Hematopoietic multipotent progenitor cell (in vitro differentiated cells): ENCODE data around the gene SKIDA1. TPM values are rescaled to one million over a fixed set of nuclear protein-coding genes. Genes with fewer than 3 reads are reported as not detected.

Source experiments
- DNase-seq, 3 donors: peaks; one replicate each; pipeline ENCODE4 v3.0.0-alpha.2; 2011 to 2015; ENCODE audit warnings: low read depth in 2 of 3, low spot score in 2 of 3
- total RNA-seq: library from RNA; depleted of rRNA; stranded (reverse); fragments of >200 nt; gene quantifications from one replicate; pipeline ENCODE4 v1.2.3, GENCODE V29; 2012

SKIDA1 gene
- total RNA-seq, 1 donor, result 1.1 TPM

DNA sequence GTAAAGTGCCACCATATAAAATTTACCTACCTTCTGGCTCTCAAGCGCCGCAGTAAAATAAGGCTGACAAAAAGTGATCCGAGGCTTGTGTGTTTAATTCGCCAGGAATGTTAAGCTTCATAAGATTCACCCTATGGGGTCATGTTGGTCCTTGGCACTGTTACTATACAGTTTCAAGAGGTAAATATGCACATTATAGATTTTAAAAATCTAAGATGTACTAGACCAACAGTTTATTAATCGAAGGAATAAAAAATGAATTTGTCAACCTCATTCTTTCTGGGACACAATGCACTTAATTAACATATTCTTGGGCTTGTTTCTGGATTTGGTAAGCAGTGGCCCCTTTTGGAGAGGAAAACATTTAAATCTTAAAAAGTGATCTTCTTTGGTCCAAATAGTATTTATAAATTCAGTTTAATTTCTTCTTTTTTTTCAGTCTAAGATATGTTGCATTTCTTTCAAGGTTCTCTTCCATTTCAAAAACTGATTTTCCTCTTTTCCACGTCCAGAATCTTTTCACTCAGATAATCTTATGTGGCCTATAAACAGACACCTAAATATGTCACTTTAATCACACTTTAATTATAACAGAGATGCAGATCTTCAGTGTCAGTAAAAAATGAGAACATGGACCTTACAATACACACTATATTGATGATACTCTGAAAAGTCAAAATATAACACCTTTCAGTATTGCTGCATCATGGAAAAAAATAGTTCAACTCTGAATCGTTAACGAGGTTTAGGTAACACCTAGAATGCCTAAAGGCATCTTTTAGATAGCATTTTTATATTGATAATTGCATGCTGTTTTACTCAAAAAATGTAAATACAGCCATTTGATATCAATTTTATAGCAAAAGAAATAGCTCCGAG is 3.8 kb upstream of the SKIDA1 start:
- no peak for DNase-seq

GRCh38 chr10:21528236-21529031 is 3.0 kb upstream of the SKIDA1 start:
- DNase-seq, result no peak

GRCh38 chr10:21527598-21528235 is 2.2 kb upstream of the SKIDA1 start:
- peak in 1 of 3 donors; percentile 20 for DNase-seq

- peak in 1 of 3 donors; percentile 60 for DNase-seq
Measured at GRCh38 chr10:21526860-21527597, 1.5 kb upstream of the SKIDA1 start.

- DNase-seq, result peak in 2 of 3 donors; percentile 83 to 94
Measured at GRCh38 chr10:21526188-21526859, 842 bp upstream of the SKIDA1 start.

- peak in 1 of 3 donors; percentile 59 for DNase-seq
Measured at GRCh38 chr10:21524526-21525366, 736 bp downstream of the SKIDA1 start.

GRCh38 chr10:21524131-21524525 is 1.4 kb downstream of the SKIDA1 start:
- no peak for DNase-seq

- DNase-seq, result no peak
Measured at GRCh38 chr10:21523557-21524008, 1.9 kb downstream of the SKIDA1 start.

GRCh38 chr10:21522631-21523406 is 2.7 kb downstream of the SKIDA1 start:
- DNase-seq, result peak in 1 of 3 donors; percentile 60

DNA sequence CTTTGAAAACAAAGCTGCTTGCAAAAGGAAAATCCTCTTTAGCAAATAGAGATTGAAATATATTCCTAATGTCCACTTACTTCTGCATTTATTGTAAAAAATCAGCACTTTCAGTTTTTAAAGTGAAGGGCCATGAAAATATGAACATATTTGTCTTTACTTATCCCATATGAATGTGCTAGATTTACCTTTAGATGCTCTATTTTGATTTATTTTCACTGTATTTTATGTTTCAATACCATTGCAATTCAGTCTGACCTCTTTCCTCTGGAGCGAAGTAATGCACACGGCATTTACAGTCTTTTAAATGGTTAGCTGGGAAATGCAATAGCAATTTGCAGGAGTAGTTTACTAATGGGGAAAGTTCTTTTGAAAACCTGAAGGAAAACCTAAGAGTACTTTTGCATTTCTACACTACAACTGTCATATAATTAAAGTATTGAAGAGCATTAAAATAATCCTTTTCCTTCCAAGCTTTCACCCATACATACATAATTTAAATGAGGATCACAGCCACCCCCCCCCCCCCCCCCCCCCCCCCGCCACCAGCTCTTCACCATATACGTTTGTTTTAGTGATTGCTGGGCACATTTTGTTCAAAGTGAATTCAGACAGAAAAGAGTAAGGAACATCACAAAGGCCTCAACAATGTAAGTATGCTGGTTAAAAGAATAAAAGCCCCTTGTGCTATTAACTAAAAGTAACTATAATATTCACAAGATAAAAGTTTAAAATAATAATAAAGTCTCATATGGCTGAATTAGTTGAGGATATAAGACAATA is 3.5 kb downstream of the SKIDA1 start:
- DNase-seq, result no peak

DNA sequence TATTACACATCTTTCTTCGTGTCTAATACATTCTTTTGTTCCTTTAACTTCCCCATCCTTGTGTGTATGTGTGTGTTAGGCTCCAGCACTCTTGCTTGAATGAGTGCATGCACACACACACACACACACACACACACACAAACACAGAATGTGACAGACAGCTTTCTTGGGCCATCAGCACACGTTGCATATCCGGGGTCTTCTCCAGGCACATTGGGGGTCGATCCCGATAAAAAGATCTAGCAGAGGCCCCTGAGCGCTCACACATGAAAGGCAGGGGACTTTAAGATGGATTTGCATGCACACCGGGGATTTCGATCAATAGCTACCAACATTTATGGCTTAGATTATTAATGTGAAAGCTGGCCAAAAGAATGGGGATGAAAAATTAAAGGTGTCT is 4.5 kb downstream of the SKIDA1 start:
- no peak for DNase-seq

DNA sequence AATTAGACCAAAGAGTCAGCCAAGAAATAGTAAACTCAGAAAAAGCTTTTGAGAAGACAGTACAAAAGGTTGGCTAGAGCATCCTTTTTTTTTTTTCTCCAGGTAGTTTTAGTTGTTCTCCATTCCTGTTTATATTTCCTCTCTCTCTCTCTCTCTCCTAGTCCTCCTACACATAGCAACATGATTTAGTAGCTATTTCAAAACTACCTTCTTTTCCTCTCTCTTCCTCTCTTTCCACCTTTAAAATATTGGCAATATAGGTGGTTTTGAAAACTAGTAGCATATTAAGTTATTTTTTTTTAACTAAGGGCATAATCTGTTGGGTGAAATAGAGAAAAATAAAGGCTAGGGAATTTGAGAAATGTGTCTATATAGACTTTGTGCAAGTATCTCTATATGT is 5.0 kb downstream of the SKIDA1 start:
- no peak for DNase-seq

DNA sequence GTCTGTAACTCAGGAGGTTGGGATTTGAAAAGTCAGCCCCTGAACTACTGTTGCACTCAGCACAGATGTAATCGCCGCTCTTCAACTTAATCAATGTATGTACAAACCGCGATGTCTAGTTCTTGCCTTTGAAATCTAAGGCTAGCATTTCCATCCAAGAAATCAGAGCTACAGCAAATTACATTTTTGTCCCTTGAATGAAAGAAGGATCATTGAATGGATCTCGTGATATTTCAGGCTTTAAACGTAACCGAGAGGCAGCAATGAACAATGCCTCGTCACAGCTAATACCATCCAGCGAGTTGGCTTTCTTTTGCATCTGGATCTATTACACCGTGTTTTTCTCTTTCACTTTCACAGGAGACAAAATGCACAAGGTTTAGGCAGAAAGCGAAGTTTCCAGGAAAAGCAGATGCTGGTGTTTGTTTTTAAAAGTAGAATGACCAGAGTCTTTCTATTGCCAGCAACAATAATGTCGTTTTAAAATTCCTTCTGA is 5.5 kb downstream of the SKIDA1 start:
- DNase-seq, result peak in 1 of 3 donors; percentile 76

- DNase-seq, result no peak
Measured at GRCh38 chr10:21519397-21519933, 6.0 kb downstream of the SKIDA1 start.

DNA sequence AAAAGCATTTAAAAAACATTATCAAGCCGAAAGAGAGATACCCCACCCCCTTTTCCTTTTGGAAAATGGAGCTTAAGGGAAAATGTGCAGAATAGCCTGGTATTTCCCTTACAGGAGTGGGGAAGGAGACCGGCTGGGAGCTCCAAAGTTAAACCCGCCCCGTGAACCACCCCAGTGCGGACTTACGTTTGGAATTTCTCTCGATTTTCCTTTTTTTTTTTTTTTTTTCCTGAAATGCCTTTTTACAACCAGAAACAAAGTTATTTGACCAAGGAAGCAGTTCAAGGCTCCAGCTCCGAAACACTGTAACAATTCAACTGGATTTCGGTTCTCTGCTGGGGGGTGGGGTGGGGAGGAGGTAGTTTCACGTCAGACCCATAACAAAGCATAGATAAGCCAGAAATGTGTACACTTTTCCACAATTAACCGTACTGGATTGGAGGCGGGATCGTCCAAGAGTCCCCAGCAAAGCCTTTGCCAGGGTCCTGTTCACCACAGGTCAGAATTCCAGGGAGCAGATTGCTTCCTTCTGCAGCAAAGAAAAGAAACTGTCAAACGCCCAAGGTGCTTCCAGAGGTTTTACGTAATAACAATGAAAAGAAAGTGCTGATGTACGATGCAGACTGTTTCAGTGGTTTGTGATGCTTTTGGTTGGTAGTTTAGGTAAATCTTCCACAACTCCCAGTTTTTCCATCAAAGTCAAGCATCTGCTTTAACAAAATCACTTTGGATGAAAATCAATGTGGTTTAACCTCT is 6.7 kb downstream of the SKIDA1 start:
- no peak for DNase-seq

DNA sequence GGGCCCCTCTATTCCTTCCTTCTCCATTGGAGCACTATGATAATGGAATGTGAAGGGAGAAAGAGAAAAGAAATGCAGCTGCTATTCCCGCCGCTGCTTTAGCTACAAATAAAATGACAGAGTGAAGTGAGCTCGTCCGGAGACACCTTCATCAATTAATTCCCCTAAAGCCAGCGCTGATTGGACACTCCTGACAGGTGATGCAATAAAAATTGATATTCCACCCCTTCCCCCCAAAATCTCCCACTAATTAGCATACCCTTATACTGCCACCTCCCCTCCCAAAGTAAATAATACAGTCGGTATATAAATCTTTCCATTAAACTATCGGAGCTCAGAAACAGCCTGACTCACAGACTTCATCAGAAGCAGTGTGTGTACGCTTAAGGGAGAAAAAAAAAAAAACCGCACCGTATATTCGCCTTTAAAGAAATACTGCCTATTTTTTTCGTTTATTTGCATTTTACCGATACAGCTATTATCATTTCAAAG is 7.3 kb downstream of the SKIDA1 start:
- DNase-seq, result peak in 1 of 3 donors; percentile 71
